Stomach (tissue), 4 donors: Measurements from ENCODE around the gene ATP11C.

Source experiments
- EP300 ChIP-seq: sonication (generic); formaldehyde crosslinking; IDR thresholded peaks from one replicate; pipeline ENCODE4 v1.6.1; 2017; ENCODE audit warnings: antibody characterized with exemption
- TF ChIP-seq, protein P1 (sequence below), 7 experiments: fragments of 450-650 bp in 4 of 7; fragments of 200-600 bp in 3 of 7; sonication (generic) in 3 of 7; IDR thresholded peaks; one replicate each; pipeline ENCODE4 v1.5.1; 2016 to 2019; ENCODE audit warnings: antibody characterized with exemption in 7 of 7, control low read depth in 2 of 7, mild to moderate bottlenecking in 1 of 7

DNA sequence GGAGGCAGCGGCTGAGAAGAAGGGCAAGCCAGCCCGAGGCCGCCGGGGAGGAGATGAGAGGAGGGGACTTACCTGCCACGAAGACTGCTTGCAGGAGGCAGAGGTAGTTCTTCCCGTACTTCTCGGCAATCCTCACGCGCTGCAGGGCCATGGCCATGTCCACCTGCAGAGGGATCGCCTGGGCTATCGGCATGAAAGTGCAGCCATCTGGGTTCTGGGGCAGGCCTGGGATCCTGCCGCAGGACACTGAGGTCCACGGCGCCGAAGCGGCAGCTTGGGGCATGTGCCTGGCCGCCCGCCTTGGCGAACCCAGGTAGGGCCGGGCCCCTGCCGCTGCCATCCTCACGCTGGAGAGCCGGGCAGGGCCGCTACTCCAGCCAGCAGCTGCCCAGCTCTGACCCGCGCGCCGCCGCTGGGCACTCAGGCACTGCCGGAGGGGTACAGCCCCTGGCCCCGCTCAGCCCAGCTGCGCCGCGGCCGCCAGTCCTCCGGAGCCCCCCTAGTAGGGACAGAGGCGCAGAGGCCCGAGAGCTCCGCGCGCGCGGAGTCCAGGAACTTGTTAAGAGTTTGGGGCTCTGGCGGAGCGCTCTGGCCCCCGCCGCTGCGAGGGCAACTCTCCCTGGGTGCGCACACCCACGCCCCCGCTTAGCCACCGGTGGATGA lies 240.9 kb downstream of the ATP11C start:
- TF ChIP-seq, protein P1, sequence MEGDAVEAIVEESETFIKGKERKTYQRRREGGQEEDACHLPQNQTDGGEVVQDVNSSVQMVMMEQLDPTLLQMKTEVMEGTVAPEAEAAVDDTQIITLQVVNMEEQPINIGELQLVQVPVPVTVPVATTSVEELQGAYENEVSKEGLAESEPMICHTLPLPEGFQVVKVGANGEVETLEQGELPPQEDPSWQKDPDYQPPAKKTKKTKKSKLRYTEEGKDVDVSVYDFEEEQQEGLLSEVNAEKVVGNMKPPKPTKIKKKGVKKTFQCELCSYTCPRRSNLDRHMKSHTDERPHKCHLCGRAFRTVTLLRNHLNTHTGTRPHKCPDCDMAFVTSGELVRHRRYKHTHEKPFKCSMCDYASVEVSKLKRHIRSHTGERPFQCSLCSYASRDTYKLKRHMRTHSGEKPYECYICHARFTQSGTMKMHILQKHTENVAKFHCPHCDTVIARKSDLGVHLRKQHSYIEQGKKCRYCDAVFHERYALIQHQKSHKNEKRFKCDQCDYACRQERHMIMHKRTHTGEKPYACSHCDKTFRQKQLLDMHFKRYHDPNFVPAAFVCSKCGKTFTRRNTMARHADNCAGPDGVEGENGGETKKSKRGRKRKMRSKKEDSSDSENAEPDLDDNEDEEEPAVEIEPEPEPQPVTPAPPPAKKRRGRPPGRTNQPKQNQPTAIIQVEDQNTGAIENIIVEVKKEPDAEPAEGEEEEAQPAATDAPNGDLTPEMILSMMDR (IDR thresholded peaks at IDR 0.05), result no peak
- no peak for TF ChIP-seq EP300
